Endometrial microvascular endothelial cells (primary cell): Measurements from ENCODE around the gene TCHHL1. TPM values are rescaled to one million over a fixed set of nuclear protein-coding genes. Genes with fewer than 3 reads are reported as not detected.

Experiments used
- in situ Hi-C: cut with HindIII; loops from 2 replicates; pipeline ENCODE4 v1.10.0; 2017; ENCODE audit warnings: low sequenced_read_pairs, low pct_unique_long_range_greater_than_20kb; ENCODE audit errors: inconsistent ontology term
- total RNA-seq: library from RNA; depleted of rRNA; stranded (reverse); fragments of >200 nt; gene quantifications from one replicate; pipeline ENCODE4 v1.2.3, GENCODE V29; 2015; ENCODE audit errors: inconsistent ontology term

Gene TCHHL1
- total RNA-seq, 1 donor from 2014 or later: not detected

- in situ Hi-C loops: no loop called here
These were observed 44.5 kb downstream of the TCHHL1 start for GRCh38 chr1:152044386-152044785.

- in situ Hi-C loops: no loop called here
These were observed 45.0 kb downstream of the TCHHL1 start for GRCh38 chr1:152043870-152044269.

DNA sequence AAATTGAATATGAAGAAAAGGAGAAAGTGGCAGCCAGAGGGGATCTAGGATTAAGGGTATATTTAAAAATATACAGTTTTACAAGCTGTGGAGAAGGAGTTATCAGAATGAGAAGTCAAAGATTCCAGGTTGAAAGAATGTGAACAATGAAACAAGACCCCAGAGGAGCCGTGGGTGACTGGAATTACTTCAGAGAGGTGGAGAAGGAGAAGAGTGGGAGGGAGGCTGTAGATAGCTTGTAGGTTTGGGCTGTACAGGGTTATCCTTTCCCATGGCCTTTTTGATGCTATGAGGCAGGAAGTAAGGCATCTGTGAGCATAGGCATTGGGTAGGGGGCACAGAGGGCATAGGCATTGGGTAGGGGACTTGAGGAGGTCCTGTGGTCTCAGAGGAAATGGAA lies 46.8 kb downstream of the TCHHL1 start:
- in situ Hi-C loops: no loop called here

- in situ Hi-C loops: no loop called here
These were observed 49.0 kb downstream of the TCHHL1 start for GRCh38 chr1:152039886-152040285.

GRCh38 chr1:152039461-152039860 lies 49.4 kb downstream of the TCHHL1 start:
- in situ Hi-C loops: no loop called here

- in situ Hi-C loops: no loop called here
These were observed 50.0 kb downstream of the TCHHL1 start for GRCh38 chr1:152038871-152039270.

DNA sequence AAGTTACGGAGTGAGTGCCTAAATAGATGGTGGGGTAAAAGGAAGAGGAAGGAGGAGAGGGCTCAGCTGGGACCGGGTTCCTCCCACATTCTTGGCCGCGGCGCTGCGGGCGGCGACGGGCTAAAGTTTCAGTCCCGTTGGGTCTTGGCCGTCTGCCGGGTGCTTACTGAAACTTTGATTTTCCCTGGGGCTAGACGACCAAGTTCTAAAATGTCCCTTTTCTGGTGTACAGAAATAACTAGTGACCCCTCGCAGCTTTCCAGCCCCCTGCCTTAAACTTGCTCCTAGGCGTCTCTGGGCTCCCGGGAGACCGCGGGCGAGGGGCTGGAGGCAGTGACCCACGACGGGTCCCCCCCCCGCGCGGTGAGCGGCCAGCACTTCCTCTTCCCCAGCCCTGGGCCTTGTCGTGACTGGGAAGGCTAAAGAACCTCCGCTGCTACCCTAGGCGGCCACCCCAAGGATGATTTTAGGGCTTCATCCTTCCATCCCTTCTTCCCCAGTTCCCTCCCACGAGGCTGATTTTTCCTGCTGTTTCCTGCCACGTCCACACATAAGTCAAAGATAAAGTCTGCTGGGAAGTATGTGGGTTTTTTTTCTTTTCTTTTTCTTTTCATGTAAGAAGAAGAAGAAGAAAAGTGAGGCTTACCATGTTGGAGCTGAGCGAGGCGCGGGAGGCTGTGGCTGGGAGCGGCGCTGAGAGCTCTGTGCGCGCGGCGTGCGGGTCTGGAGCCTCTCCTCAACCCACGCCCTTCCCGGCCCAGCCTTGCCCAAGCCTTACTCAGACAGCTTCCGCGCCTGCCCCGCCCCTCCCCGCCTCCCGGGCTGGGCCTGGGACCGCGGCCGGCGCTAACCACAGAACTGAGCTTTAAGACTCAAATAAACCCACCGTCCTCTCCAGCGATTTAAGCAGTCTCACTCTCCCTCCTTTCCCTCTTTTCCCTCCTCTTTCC lies 52.3 kb downstream of the TCHHL1 start, which contains the start of gene S100A11:
Gene S100A11, minus strand, starts transcription at position 738 of the 950 bp plus-strand sequence. Its CDS starts 89 bp downstream, at position 649.
- in situ Hi-C loops: no loop called here

GRCh38 chr1:152035539-152036266 lies 53.2 kb downstream of the TCHHL1 start:
- in situ Hi-C loops: no loop called here

- in situ Hi-C loops: no loop called here
These were observed 54.0 kb downstream of the TCHHL1 start for GRCh38 chr1:152034654-152035538.

GRCh38 chr1:152034324-152034653 lies 54.6 kb downstream of the TCHHL1 start:
- in situ Hi-C loops: no loop called here

Other genes starting within 250 kb of the TCHHL1 start
- gene C2CD4D, start 249.2 kb downstream of the TCHHL1 start, total RNA-seq: not detected
- gene THEM5, start 235.4 kb downstream of the TCHHL1 start, total RNA-seq: not detected
- 18.0 TPM for gene THEM4, start 179.6 kb downstream of the TCHHL1 start, total RNA-seq
- gene S100A10, start 95.2 kb downstream of the TCHHL1 start, total RNA-seq: 167 TPM
- gene S100A11, start 52.1 kb downstream of the TCHHL1 start, total RNA-seq: 314 TPM
- not detected for gene TCHH, start 26.4 kb upstream of the TCHHL1 start, total RNA-seq
- not detected for gene RPTN, start 70.2 kb upstream of the TCHHL1 start, total RNA-seq
- gene HRNR, start 135.1 kb upstream of the TCHHL1 start, total RNA-seq: not detected
- gene FLG, start 236.2 kb upstream of the TCHHL1 start, total RNA-seq: not detected